HEK293T (cell line): ENCODE results near the gene LRMDA.

Experiments
- ARNT ChIP-seq: fragments of 450-650 bp; IDR thresholded peaks from 2 replicates; pipeline ENCODE4 v1.6.1; 2017; ENCODE audit warnings: mild to moderate bottlenecking
- BHLHE40 ChIP-seq: fragments of 450-650 bp; IDR thresholded peaks from 2 replicates; pipeline ENCODE4 v1.6.1; 2016; ENCODE audit warnings: mild to moderate bottlenecking, moderate library complexity, borderline replicate concordance
- CTBP1 ChIP-seq: fragments of 450-650 bp; IDR thresholded peaks from 2 replicates; pipeline ENCODE4 v1.6.1; 2016; ENCODE audit warnings: borderline replicate concordance
- ELF4 ChIP-seq: fragments of 450-650 bp; IDR thresholded peaks from 2 replicates; pipeline ENCODE4 v1.6.1; 2017; ENCODE audit warnings: antibody characterized with exemption
- FOXK2 ChIP-seq: fragments of 450-650 bp; IDR thresholded peaks from 2 replicates; pipeline ENCODE4 v1.6.1; 2016; ENCODE audit warnings: mild to moderate bottlenecking
- L3MBTL2 ChIP-seq: fragments of 450-650 bp; conservative IDR thresholded peaks from 2 replicates; pipeline ENCODE4 v1.6.1; 2016; ENCODE audit warnings: mild to moderate bottlenecking
- NFRKB ChIP-seq: fragments of 450-650 bp; IDR thresholded peaks from 2 replicates; pipeline ENCODE4 v1.6.1; 2016; ENCODE audit warnings: mild to moderate bottlenecking, moderate library complexity
- PKNOX1 ChIP-seq: fragments of 450-650 bp; IDR thresholded peaks from 2 replicates; pipeline ENCODE4 v1.6.1; 2016
- SP1 ChIP-seq: fragments of 450-650 bp; IDR thresholded peaks from 2 replicates; pipeline ENCODE4 v1.6.1; 2017
- SUZ12 ChIP-seq: fragments of 450-650 bp; IDR thresholded peaks from 2 replicates; pipeline ENCODE4 v1.6.1; 2016; ENCODE audit warnings: mild to moderate bottlenecking
- TARDBP ChIP-seq: fragments of 450-650 bp; IDR thresholded peaks from 2 replicates; pipeline ENCODE4 v1.6.1; 2016
- ZNF384 ChIP-seq: fragments of 450-650 bp; IDR thresholded peaks from 2 replicates; pipeline ENCODE4 v1.6.1; 2016

DNA sequence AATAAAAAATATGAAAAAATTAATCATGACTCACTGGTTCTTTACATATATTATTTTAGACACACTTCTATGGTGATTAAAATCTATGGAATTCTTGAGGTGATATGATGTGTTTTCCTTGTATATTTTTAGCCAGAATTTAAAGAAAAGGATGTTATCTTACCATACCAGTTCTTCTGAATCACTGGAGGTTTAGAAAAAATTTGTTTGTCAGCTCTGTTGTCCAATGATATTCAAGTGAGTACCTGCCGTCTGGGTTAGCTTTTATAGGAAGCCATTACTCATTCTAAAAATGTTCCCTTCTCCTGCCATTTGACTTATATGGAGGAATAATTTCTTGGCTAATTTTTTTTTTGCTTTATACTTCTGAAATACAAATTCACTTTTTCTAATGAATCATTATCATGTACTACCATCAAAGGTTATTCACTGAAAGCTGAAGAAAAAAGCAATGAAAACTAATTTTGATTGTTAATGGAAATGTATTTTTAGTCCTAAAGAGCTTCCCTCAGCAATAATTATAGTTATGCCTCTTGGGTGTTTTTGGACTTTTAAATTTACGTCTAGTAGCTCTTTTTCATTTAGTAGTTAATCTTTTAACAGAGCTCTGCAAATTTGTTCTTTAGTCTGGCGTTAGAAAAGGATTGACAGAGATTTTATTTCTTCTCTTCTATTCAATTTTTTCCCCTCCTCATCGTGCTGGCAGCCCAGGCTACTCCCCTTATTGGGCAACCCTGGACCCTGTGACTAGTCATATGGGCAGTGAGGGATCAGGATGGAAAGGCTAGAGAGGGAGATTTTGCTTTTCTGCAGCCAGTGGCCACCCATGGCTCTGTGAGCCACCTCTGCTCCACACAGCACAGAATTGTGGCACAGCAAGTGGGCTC, 434.2 kb downstream of the LRMDA start:
- TF ChIP-seq ELF4: no peak
- TF ChIP-seq CTBP1: no peak
- no peak for TF ChIP-seq NFRKB
- no peak for TF ChIP-seq ZNF384
- TF ChIP-seq L3MBTL2: no peak
- no peak for TF ChIP-seq PKNOX1
- no peak for TF ChIP-seq FOXK2
- no peak for TF ChIP-seq SP1
- no peak for TF ChIP-seq SUZ12
- TF ChIP-seq TARDBP: no peak
- TF ChIP-seq BHLHE40: no peak
- TF ChIP-seq ARNT: no peak
